ENCODE data around the gene SARDH. TPM values are rescaled to one million over a fixed set of nuclear protein-coding genes. Genes with fewer than 3 reads are reported as not detected.

The SARDH gene
- total RNA-seq, 1 donor from 2014 or later, result 1.8 TPM

DNA sequence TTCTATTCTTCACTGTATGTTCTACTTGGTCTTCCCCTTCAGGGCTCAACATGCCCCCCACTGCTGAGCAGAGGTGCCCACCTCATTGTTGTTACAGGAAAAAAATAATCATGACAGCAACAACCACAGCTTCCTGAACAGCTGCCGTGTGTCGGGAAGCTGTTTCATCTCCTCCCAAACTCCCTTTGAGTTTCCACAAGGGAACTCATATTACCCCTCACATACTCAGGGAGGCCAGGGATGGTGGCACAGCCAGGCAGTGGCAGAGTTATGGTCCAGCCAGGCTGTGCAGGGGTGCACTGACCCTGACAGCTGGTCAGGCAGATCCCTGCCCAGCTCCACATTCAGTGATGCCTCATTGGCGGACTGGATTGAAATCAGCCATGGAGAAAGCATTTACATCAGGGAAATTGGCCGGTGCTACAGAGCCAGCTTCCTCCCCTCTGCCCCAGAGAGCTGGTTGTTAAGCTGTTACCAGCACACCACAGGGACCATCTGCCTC lies 37.3 kb downstream of the SARDH start:
- Histone ChIP-seq H3K36me3 (ENCODE audit: control insufficient read depth, insufficient read depth, low read length) (no peaks in the 10 kb centered on the region), H3K4me3 (ENCODE audit: low read depth, low read length) (no peak overlapping the region), H3K27me3 (ENCODE audit: control insufficient read depth, insufficient read depth, low read length) (peaks cover 39% of the 10 kb centered on the region)
- no peak for DNase-seq (ENCODE audit: low read depth)
- TF ChIP-seq, protein P1, sequence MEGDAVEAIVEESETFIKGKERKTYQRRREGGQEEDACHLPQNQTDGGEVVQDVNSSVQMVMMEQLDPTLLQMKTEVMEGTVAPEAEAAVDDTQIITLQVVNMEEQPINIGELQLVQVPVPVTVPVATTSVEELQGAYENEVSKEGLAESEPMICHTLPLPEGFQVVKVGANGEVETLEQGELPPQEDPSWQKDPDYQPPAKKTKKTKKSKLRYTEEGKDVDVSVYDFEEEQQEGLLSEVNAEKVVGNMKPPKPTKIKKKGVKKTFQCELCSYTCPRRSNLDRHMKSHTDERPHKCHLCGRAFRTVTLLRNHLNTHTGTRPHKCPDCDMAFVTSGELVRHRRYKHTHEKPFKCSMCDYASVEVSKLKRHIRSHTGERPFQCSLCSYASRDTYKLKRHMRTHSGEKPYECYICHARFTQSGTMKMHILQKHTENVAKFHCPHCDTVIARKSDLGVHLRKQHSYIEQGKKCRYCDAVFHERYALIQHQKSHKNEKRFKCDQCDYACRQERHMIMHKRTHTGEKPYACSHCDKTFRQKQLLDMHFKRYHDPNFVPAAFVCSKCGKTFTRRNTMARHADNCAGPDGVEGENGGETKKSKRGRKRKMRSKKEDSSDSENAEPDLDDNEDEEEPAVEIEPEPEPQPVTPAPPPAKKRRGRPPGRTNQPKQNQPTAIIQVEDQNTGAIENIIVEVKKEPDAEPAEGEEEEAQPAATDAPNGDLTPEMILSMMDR (IDR thresholded peaks at IDR 0.05; ENCODE audit: insufficient read depth, low read length, poor library complexity, severe bottlenecking), result no peak

DNA sequence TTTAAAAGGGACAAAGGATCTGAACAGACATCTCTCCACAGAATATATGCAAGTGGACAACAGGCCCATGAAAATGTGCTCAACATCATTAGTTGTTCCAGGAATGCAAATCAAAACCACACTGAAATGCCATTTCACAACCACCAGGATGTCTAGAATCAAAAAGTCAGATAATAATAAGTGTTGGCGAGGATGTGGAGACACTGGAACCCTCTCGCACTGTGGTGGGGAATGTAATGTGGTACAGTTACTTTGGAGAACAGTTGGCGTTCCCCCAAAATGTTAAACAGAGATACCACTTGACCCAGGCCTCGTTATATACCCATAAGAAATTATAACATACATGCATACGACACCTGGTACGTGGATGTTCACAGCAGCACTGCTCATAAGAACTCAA lies 38.6 kb downstream of the SARDH start:
- TF ChIP-seq, protein P1 (IDR thresholded peaks at IDR 0.05; ENCODE audit: insufficient read depth, low read length, poor library complexity, severe bottlenecking), result no peak
- H3K4me3 ChIP-seq (ENCODE audit: low read depth, low read length), result no peak overlapping the region
- DNase-seq (ENCODE audit: low read depth), result no peak

DNA sequence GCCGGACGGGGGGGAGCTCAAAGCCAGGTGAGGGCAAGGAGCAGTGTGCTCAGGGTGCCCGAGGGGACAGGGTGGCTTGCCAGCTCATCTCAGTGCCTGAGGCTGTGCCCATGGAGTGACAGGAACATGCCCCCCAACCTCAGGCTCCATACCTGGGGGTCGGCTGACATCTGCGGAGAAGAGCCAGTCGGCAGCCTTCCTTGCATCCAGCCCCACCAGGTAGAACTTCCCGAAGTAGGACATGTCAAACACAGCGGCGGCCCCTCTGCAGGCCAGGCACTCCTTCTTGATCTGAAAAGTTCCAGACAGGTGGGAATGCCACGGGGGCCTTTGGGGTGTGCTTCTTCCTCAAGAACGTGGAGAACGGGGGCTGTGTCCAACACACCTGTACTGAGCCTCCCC lies 42.1 kb downstream of the SARDH start:
- no peaks in the 10 kb centered on the region for H3K36me3 ChIP-seq (ENCODE audit: control insufficient read depth, insufficient read depth, low read length)
- TF ChIP-seq, protein P1 (IDR thresholded peaks at IDR 0.05; ENCODE audit: insufficient read depth, low read length, poor library complexity, severe bottlenecking), result no peak
- H3K27me3 ChIP-seq (ENCODE audit: control insufficient read depth, insufficient read depth, low read length), result peaks cover 8% of the 10 kb centered on the region
- H3K4me3 ChIP-seq (ENCODE audit: low read depth, low read length), result no peak overlapping the region
- DNase-seq (ENCODE audit: low read depth), result no peak

More for the DNA sequence above, 38.6 kb downstream of the SARDH start:
- H3K27me3 ChIP-seq (ENCODE audit: control insufficient read depth, insufficient read depth, low read length), result peaks cover 39% of the 10 kb centered on the region
- H3K36me3 ChIP-seq (ENCODE audit: control insufficient read depth, insufficient read depth, low read length), result no peaks in the 10 kb centered on the region

DNA sequence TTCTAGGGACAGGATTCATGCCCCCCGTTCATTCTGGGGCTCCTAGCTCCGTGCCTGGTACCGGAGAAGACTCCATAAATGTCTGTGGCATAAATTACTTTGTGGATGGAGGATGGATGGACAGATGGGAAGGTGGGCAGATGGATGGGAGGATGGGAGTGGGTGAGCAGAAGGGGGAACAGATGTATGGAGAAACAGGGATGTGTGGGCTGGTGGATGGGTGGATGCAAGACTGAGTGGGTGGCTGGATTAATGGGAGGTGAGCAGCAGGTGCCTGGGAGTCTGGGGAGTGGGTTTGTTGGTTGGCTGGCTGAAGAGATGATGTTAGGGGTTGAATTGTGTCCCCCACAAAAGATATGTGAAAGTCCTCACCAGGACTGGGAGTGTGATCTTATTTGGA lies 43.5 kb downstream of the SARDH start:
- no peak for DNase-seq (ENCODE audit: low read depth)
- Histone ChIP-seq H3K27me3 (ENCODE audit: control insufficient read depth, insufficient read depth, low read length) (peaks cover 8% of the 10 kb centered on the region), H3K36me3 (ENCODE audit: control insufficient read depth, insufficient read depth, low read length) (no peaks in the 10 kb centered on the region), H3K4me3 (ENCODE audit: low read depth, low read length) (no peak overlapping the region)
- TF ChIP-seq, protein P1 (IDR thresholded peaks at IDR 0.05; ENCODE audit: insufficient read depth, low read length, poor library complexity, severe bottlenecking), result no peak

DNA sequence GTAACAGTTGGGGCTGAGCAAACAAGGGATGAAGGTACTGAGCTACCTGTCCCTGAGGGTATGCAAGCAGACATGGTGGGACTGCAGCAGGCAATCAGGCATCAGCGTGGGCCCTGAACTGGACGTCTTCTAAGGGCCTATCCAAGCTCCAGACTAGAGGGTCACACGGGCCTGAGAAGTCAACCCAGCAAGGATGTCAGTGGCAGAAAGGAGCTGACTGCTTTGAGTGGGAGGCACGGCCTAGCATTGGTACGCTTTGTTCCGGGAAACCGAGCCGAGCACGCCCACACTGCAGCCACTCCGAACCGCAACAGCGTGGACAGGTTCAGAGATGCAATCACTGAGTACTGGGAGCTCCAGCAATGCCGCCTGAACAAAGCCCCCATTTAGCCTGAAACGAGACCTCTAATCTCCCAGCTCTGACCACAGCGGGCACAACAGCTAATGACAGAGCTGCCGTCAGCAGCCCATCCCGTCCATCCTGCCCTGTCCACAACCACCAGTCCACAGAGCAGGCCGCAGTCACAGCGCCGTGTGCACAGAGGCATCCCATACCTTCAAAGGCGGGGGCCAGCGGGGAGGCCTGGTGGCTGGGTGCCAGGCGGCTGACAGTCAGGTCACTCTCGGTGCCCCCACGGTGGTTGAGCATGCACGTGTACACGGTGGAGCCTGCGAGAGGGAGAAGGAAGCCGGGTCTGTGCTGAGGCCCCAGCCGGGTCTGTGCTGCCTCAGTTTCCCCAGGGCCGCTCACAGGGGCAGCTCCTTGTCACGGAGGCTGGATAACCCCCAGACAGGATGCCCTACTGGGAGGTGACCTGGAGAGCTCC lies 44.2 kb downstream of the SARDH start:
- TF ChIP-seq, protein P1 (IDR thresholded peaks at IDR 0.05; ENCODE audit: insufficient read depth, low read length, poor library complexity, severe bottlenecking), result no peak
- Histone ChIP-seq H3K27me3 (ENCODE audit: control insufficient read depth, insufficient read depth, low read length) (peaks cover 8% of the 10 kb centered on the region), H3K36me3 (ENCODE audit: control insufficient read depth, insufficient read depth, low read length) (no peaks in the 10 kb centered on the region), H3K4me3 (ENCODE audit: low read depth, low read length) (no peak overlapping the region)
- DNase-seq (ENCODE audit: low read depth), result no peak

Measured in kidney epithelial cell (primary cell).